Stimulated activated CD4-positive, alpha-beta T cell treated with anti-CD3 and anti-CD28 coated beads, Interleukin-4, amount 100 ng/mL, for 48 hours (primary cell): Measurements from ENCODE around the gene FUCA1.
"Not testable (repeated sequence)": the region's sequence is repeated elsewhere in the genome, so short reads cannot be mapped to it uniquely, and the experiment has no call there.

Experiments
- DNase-seq, 2 donors: peaks; one replicate each; pipeline ENCODE4 v3.0.0-alpha.2; 2020; ENCODE audit warnings: low read depth in 2 of 2

Gene FUCA1

GRCh38 chr1:23895993-23896392, 27.9 kb upstream of the FUCA1 start:
- no peak for DNase-seq

GRCh38 chr1:23895082-23895481, 27.0 kb upstream of the FUCA1 start:
- no peak for DNase-seq

- no peak for DNase-seq
Measured at GRCh38 chr1:23889074-23889473, 21.0 kb upstream of the FUCA1 start.

- DNase-seq: no peak
Measured at GRCh38 chr1:23885222-23885621, 17.1 kb upstream of the FUCA1 start.

GRCh38 chr1:23882746-23883145, 14.7 kb upstream of the FUCA1 start:
- DNase-seq: no peak

GRCh38 chr1:23879809-23880208, 11.7 kb upstream of the FUCA1 start:
- no peak for DNase-seq

GRCh38 chr1:23878668-23879067, 10.6 kb upstream of the FUCA1 start:
- no peak for DNase-seq

- DNase-seq: no peak
Measured at GRCh38 chr1:23875382-23875781, 7.3 kb upstream of the FUCA1 start.

- DNase-seq: no peak
Measured at GRCh38 chr1:23872421-23872820, 4.3 kb upstream of the FUCA1 start.

GRCh38 chr1:23869051-23869450, 961 bp upstream of the FUCA1 start:
- DNase-seq: no peak

GRCh38 chr1:23868557-23869016, 497 bp upstream of the FUCA1 start:
- no peak for DNase-seq

GRCh38 chr1:23867542-23867894, 572 bp downstream of the FUCA1 start:
- DNase-seq: no peak

- DNase-seq: no peak
Measured at GRCh38 chr1:23865543-23865930, 2.6 kb downstream of the FUCA1 start.

GRCh38 chr1:23864801-23865542, 3.1 kb downstream of the FUCA1 start:
- DNase-seq: no peak

- no peak for DNase-seq
Measured at GRCh38 chr1:23862640-23863039, 5.5 kb downstream of the FUCA1 start.

GRCh38 chr1:23854568-23854967, 13.5 kb downstream of the FUCA1 start:
- no peak for DNase-seq

GRCh38 chr1:23853124-23853523, 15.0 kb downstream of the FUCA1 start:
- not testable (repeated sequence) for DNase-seq

GRCh38 chr1:23851406-23851805, 16.7 kb downstream of the FUCA1 start:
- DNase-seq: not testable (repeated sequence)

GRCh38 chr1:23848673-23849616, 19.1 kb downstream of the FUCA1 start:
- no peak for DNase-seq

GRCh38 chr1:23847482-23848095, 20.5 kb downstream of the FUCA1 start:
- not testable (repeated sequence) for DNase-seq

GRCh38 chr1:23845163-23845562, 22.9 kb downstream of the FUCA1 start:
- DNase-seq: no peak

GRCh38 chr1:23843644-23844043, 24.4 kb downstream of the FUCA1 start:
- no peak for DNase-seq
